Pancreas (tissue), 10 donors: ENCODE results near the gene GOLGA8A. TPM values are rescaled to one million over a fixed set of nuclear protein-coding genes. Genes with fewer than 3 reads are reported as not detected.
"Not testable (repeated sequence)": the region's sequence is repeated elsewhere in the genome, so short reads cannot be mapped to it uniquely, and the experiment has no call there.

Source experiments
- ATAC-seq, 4 donors: fragments of 200-7000 bp; cut with Tn5 transposase; one replicate each; pipeline versions ENCODE4 v1.8.0 to v1.9.1; 2020; ENCODE audit warnings: mild to moderate bottlenecking in 4 of 4, moderate library complexity in 4 of 4
- DNase-seq, 6 donors: peaks; one replicate each; pipeline ENCODE4 v3.0.0-alpha.2; 2020
- FAIRE-seq: peaks from 2 replicates; lab custom pipeline; 2012; peaks lifted over from hg19 to GRCh38; lab: Jason Lieb, UNC
- H3K27ac ChIP-seq, 4 donors: fragments of 200-600 bp; sonication (generic); 1 replicate in 3 of 4; 2 replicates in 1 of 4; pipeline versions ENCODE4 v1.5.0 to v1.8.0; 2020
- H3K27me3 ChIP-seq, 4 donors: fragments of 200-600 bp; one replicate each; pipeline ENCODE4 v1.8.0; 2021
- H3K36me3 ChIP-seq, 3 donors: fragments of 200-600 bp; sonication (generic) in 1 of 3; one replicate each; pipeline versions ENCODE4 v1.5.0 to v1.8.0; 2020 to 2021
- H3K4me1 ChIP-seq, 3 donors: fragments of 200-600 bp; one replicate each; pipeline ENCODE4 v1.8.0; 2021
- H3K4me3 ChIP-seq, 4 donors: fragments of 200-600 bp; sonication (generic) in 2 of 4; one replicate each; pipeline versions ENCODE4 v1.5.0 to v1.8.0; 2020 to 2021
- H3K9me3 ChIP-seq, 4 donors: fragments of 200-600 bp; one replicate each; pipeline ENCODE4 v1.8.0; 2021
- WGBS, 2 donors: extraction: QIAGEN DNeasy Blood & Tissue Kit; methylation state at CpG; one replicate each; pipeline ENCODE4 v1.1.7; 2013; 5-methylcytosine and 5-hydroxymethylcytosine counted together
- intact Hi-C, 3 donors: fragments of 100-400 bp; cut with DNase I; formaldehyde crosslinking; loops; one replicate each; pipeline versions ENCODE4 v1.11.1 to v1.14.2; 2022
- polyA plus RNA-seq, 2 donors: library from polyadenylated mRNA; stranded (reverse); fragments of 200-250 nt; gene quantifications; one replicate each; pipeline ENCODE4 v1.2.3, GENCODE V29; 2013
- total RNA-seq, 6 donors: library from RNA; stranded (reverse); fragmentation: NEBNext Ultra II Directional in 4 of 6; extraction: Animal tissue kit (Norgen Biotek cat#: 25700) in 4 of 6; gene quantifications; one replicate each; pipeline versions ENCODE4 v1.2.1 to v1.2.4, GENCODE V29; 2021 to 2023
- donor health status: healthy with polysubstance abuse.
- donor health status: DM: no; HTN: no; CAD: no; lungs with moderate emphysema.
- donor health status: DM: no; HTN: no; CAD: no.
- donor health status: control.
- donor health status: control.
- donor health status: Bipolar disorder and iron deficiency.
- donor health status: DM: yes; HTN: yes; CAD: no.
- donor health status: DM: no; HTN: no; CAD: no.
- donor health status: DM: no; HTN: no; CAD: no.
- donor health status: DM: yes; HTN: yes; CAD: no.

The GOLGA8A gene
- total and polyA plus RNA-seq, 8 donors, result 6.2 to 155 (median 84.5) TPM

DNA sequence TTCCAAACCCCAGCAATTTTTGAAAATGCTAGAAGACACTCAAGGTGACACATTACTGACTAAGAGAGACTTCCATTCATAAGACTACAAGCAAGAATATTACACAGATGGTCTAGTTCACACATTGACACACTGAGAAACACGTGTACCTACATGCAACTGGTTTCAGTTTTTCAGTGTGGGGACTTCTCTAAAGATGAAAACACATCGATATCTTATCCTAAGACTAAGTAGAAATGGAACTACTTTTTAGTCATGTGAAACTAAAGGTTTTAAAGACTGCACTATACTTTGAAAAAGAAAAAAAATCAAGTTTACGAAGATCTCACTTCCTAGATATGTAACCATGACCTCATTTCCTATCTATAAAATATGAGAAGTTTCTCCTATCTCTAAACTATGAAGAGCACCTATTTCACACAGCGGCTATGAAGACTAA is 34.4 kb downstream of the GOLGA8A start:
- 84 to 91% methylated on average over 1 of the region's 4 CpGs for WGBS, 2 donors
- H3K36me3 ChIP-seq, ATAC-seq, H3K4me3 ChIP-seq, H3K4me1 ChIP-seq, FAIRE-seq, H3K27ac ChIP-seq, H3K9me3 ChIP-seq, intact Hi-C loops, H3K27me3 ChIP-seq, DNase-seq: not testable (repeated sequence)

DNA sequence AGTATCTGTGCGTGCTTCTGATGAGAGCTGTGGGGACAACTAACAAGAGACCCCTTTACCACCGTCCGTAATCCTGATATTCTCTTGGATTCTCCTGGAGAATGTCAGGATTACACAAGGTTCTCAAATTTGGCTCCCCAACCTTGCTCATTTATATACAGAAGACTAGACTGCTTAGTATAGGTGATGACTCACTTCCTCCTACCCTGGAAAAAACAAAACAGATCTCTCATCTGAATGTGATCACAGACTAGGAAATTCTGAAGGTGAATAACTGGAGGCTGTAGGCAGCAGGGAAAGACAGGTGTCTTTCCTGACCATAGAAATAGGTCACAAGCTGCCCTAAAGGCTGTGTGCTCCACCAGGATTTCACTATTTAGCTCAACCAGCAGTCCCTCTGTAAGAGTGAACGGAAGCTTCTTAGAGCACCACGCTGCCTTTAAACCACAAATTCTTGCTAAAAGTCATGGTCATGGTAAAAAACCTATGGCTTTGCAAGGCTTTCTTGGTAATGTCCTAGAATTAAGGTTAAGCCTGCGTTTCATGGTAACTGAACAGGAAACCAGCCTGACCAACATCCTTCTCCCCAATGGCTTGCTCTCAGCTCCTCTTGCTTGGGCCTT is 39.9 kb downstream of the GOLGA8A start:
- ATAC-seq, H3K4me3 ChIP-seq, FAIRE-seq, H3K4me1 ChIP-seq, H3K27ac ChIP-seq, H3K27me3 ChIP-seq, H3K9me3 ChIP-seq, H3K36me3 ChIP-seq, intact Hi-C loops, DNase-seq: not testable (repeated sequence)
- WGBS, 2 donors, result 95 to 100% methylated on average over 2 to 3 of the region's 6 CpGs

DNA sequence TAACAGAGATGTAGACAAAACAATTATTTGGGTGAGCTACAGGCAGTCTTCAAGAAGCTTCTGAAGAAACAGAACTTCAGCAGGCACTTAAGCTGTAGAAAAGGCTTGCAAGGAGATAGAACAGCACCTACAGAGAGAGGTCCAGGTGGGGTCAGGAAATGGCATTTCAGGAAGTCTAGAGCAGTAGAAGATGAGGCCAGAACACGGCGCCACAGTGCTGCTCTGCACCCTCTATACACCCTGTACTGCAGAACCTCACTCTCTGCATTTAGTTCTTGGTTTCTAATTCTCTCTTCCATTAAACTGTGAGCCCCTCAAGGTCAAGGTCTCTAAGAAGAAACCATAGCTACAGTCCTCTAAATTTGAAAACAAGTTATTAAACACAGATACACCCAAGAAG is 44.6 kb downstream of the GOLGA8A start:
- not testable (repeated sequence) for FAIRE-seq, DNase-seq
- WGBS, 2 donors, result 92% methylated on average over 2 of the region's 2 CpGs; no CpG with 5 or more reads in 1 of the 2 donors

DNA sequence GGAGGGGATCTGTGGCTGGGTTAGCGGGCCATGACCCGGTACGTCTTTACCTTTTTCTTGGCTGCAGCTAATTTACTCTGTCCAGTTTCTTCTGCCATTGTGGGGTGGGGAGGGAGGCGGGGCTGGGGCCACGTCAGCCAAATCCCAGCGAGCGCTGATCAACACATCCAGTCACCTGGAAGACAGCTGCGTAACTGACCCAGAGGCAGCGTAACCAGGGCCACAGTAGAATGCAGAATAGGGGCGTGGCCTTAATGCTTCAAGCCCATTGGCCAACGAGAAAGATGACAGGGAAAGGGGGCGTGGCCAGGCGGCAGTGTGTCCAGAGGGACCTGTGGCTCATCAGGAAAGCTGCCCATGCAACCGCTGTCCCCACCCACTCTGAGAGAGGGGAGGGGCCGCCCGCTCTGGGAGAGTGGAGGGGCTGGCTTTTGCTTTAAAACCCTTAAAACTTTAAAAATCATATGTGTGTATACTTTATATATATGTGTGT is 48.0 kb downstream of the GOLGA8A start:
- intact Hi-C loops, ATAC-seq, FAIRE-seq: not testable (repeated sequence)

More for the DNA sequence above, 44.6 kb downstream of the GOLGA8A start:
- H3K27me3 ChIP-seq, intact Hi-C loops, H3K36me3 ChIP-seq, H3K27ac ChIP-seq, H3K4me1 ChIP-seq, H3K9me3 ChIP-seq, H3K4me3 ChIP-seq, ATAC-seq: not testable (repeated sequence)

More for the DNA sequence above, 48.0 kb downstream of the GOLGA8A start:
- H3K27ac ChIP-seq, H3K4me3 ChIP-seq, H3K36me3 ChIP-seq, H3K4me1 ChIP-seq, H3K9me3 ChIP-seq, DNase-seq, H3K27me3 ChIP-seq: not testable (repeated sequence)
- WGBS, 2 donors, result no CpG with 5 or more reads among the region's 16 CpGs

Other genes starting within 250 kb of the GOLGA8A start
- 10 to 100 TPM in 4 of 6 donors, 1 to 10 TPM in 2; 9.4 to 24.0 (median 11.4) TPM for gene KATNBL1, start 227.7 kb downstream of the GOLGA8A start, total RNA-seq
- 10 to 100 TPM; 10.1 to 12.8 TPM for gene KATNBL1, start 227.7 kb downstream of the GOLGA8A start, polyA plus RNA-seq
- 10 to 100 TPM; 39.6 to 52.7 (median 41.0) TPM for gene EMC4, start 212.8 kb downstream of the GOLGA8A start, total RNA-seq
- gene EMC4, start 212.8 kb downstream of the GOLGA8A start, polyA plus RNA-seq, result 10 to 100 TPM; 62.0 to 82.6 TPM
- 10 to 100 TPM in 1 of 6 donors, 1 to 10 TPM in 5; 2.5 to 13.1 (median 6.4) TPM for gene SLC12A6, start 100.0 kb downstream of the GOLGA8A start, total RNA-seq
- 1 to 10 TPM; 2.8 to 5.9 TPM for gene SLC12A6, start 100.0 kb downstream of the GOLGA8A start, polyA plus RNA-seq
- 10 to 100 TPM; 23.9 to 53.6 (median 33.8) TPM for gene NOP10, start 94.7 kb downstream of the GOLGA8A start, total RNA-seq
- 10 to 100 TPM; 73.4 to 87.9 TPM for gene NOP10, start 94.7 kb downstream of the GOLGA8A start, polyA plus RNA-seq
- not detected for gene NUTM1, start 94.5 kb downstream of the GOLGA8A start, total RNA-seq
- not detected for gene NUTM1, start 94.5 kb downstream of the GOLGA8A start, polyA plus RNA-seq
- gene LPCAT4, start 70.6 kb downstream of the GOLGA8A start, total RNA-seq, result 10 to 100 TPM in 5 of 6 donors, 1 to 10 TPM in 1; 9.7 to 23.5 (median 13.7) TPM
- 10 to 100 TPM; 29.3 to 34.6 TPM for gene LPCAT4, start 70.6 kb downstream of the GOLGA8A start, polyA plus RNA-seq
- 100 to 1,000 TPM in 5 of 6 donors, 10 to 100 TPM in 1; 77.7 to 245 (median 115) TPM for gene GOLGA8B, start 145.8 kb upstream of the GOLGA8A start, total RNA-seq
- gene GOLGA8B, start 145.8 kb upstream of the GOLGA8A start, polyA plus RNA-seq, result 100 to 1,000 TPM; 371 to 529 TPM